ENCODE data around the gene FUT6.

DNA sequence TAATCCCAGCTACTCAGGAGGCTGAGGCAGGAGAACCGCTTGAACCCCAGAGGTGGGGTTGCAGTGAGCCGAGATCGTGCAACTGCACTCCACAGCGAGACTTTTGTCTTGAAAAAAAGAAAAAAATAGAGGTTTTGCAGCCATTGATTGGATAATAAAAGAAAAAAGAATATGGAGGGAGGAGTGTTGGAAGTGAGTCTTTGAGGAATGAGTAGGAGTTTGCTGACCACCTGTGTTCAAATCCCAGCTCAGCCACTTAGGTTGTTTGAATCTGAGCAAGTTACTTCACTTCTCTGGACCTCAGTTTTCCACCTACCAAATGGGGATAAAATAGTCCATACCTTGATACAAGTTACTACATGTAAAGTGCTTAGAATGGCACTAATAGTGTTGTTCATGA lies 28.4 kb downstream of the FUT6 start:
- TF ChIP-seq, protein P1, sequence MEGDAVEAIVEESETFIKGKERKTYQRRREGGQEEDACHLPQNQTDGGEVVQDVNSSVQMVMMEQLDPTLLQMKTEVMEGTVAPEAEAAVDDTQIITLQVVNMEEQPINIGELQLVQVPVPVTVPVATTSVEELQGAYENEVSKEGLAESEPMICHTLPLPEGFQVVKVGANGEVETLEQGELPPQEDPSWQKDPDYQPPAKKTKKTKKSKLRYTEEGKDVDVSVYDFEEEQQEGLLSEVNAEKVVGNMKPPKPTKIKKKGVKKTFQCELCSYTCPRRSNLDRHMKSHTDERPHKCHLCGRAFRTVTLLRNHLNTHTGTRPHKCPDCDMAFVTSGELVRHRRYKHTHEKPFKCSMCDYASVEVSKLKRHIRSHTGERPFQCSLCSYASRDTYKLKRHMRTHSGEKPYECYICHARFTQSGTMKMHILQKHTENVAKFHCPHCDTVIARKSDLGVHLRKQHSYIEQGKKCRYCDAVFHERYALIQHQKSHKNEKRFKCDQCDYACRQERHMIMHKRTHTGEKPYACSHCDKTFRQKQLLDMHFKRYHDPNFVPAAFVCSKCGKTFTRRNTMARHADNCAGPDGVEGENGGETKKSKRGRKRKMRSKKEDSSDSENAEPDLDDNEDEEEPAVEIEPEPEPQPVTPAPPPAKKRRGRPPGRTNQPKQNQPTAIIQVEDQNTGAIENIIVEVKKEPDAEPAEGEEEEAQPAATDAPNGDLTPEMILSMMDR (IDR thresholded peaks at IDR 0.05) = no peak
- TF ChIP-seq POLR2A (IDR thresholded peaks at IDR 0.05) = no peak
